Stimulated activated CD8-positive, alpha-beta memory T cell treated with anti-CD3 and anti-CD28 coated beads, Interleukin-4, amount 100 ng/mL, for 24 hours (primary cell): ENCODE measurements around the gene IRS2.

Experiments
- DNase-seq: peaks from one replicate; pipeline ENCODE4 v3.0.0-alpha.2; 2020; ENCODE audit warnings: low read depth

IRS2 gene

GRCh38 chr13:109779876-109780510, 6.4 kb downstream of the IRS2 start:
- DNase-seq = no peak

GRCh38 chr13:109779074-109779473, 7.3 kb downstream of the IRS2 start:
- no peak for DNase-seq

GRCh38 chr13:109778102-109778542, 8.3 kb downstream of the IRS2 start:
- no peak for DNase-seq

- DNase-seq = no peak
Observed at GRCh38 chr13:109776575-109776974, 9.8 kb downstream of the IRS2 start.

- DNase-seq = no peak
Observed at GRCh38 chr13:109773786-109774185, 12.6 kb downstream of the IRS2 start.

GRCh38 chr13:109773276-109773675, 13.1 kb downstream of the IRS2 start:
- DNase-seq = no peak

- no peak for DNase-seq
Observed at GRCh38 chr13:109771926-109772325, 14.5 kb downstream of the IRS2 start.

GRCh38 chr13:109770436-109770835, 15.9 kb downstream of the IRS2 start:
- no peak for DNase-seq

- DNase-seq = no peak
Observed at GRCh38 chr13:109769921-109770320, 16.5 kb downstream of the IRS2 start.

- DNase-seq = no peak
Observed at GRCh38 chr13:109769275-109769674, 17.1 kb downstream of the IRS2 start.

- no peak for DNase-seq
Observed at GRCh38 chr13:109768616-109769015, 17.8 kb downstream of the IRS2 start.

- no peak for DNase-seq
Observed at GRCh38 chr13:109768176-109768575, 18.2 kb downstream of the IRS2 start.

- no peak for DNase-seq
Observed at GRCh38 chr13:109767023-109767422, 19.4 kb downstream of the IRS2 start.

- DNase-seq = no peak
Observed at GRCh38 chr13:109764470-109765291, 21.7 kb downstream of the IRS2 start.

- no peak for DNase-seq
Observed at GRCh38 chr13:109764045-109764444, 22.3 kb downstream of the IRS2 start.

- no peak for DNase-seq
Observed at GRCh38 chr13:109762791-109763190, 23.6 kb downstream of the IRS2 start.

GRCh38 chr13:109761695-109762094, 24.7 kb downstream of the IRS2 start:
- DNase-seq = no peak

GRCh38 chr13:109760951-109761350, 25.4 kb downstream of the IRS2 start:
- DNase-seq = no peak

GRCh38 chr13:109760402-109760801, 26.0 kb downstream of the IRS2 start:
- no peak for DNase-seq

GRCh38 chr13:109759609-109760008, 26.8 kb downstream of the IRS2 start:
- DNase-seq = no peak

- no peak for DNase-seq
Observed at GRCh38 chr13:109758937-109759480, 27.4 kb downstream of the IRS2 start.

GRCh38 chr13:109756778-109757177, 29.6 kb downstream of the IRS2 start:
- DNase-seq = no peak

GRCh38 chr13:109755997-109756396, 30.4 kb downstream of the IRS2 start:
- no peak for DNase-seq
